ENCODE results near the gene KCNT1.

KCNT1 gene

DNA sequence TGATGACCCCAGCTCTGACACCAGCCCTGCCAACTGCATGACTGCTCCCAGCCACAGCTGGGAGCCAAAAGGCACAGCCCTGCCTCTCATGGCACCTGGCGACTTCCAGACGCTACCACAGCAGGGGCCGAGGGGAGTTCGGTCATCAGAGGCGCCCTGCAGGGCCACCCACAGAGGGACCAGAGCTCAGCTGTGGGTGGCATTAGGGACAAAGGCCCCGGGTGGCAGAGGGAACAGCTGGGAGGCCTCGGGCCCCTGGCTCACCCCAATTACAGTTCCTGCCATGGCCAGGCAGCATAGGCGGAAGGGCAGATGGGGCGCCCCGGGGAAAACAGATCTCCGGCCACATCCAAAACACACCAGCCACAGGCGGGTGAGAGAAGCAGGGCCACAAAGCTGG lies 6.3 kb upstream of the KCNT1 start:
- Histone ChIP-seq H3K4ac (ENCODE audit: low read length) (no peak overlapping the region), H3K27ac (replicated peaks; ENCODE audit: low read length) (no peak overlapping the region), H2BK120ac (ENCODE audit: low read depth, low read length) (no peak overlapping the region), H3K9me3 (replicated peaks in 1 of 2; ENCODE audit: control insufficient read depth in 2 of 2, insufficient read depth in 1 of 2, low read depth in 1 of 2, low read length in 2 of 2) (peaks cover 0 to 5% of the 10 kb centered on the region in 2 donors), H3K14ac (ENCODE audit: low read length) (peak overlapping the region; percentile 65), H2AFZ (ENCODE audit: low read length) (no peak overlapping the region), H3K4me2 (ENCODE audit: insufficient read depth, low read length, poor library complexity, severe bottlenecking) (no peak overlapping the region), H2BK12ac (ENCODE audit: low read length) (peak overlapping the region; percentile 52), H3K27me3 (ENCODE audit: control insufficient read depth in 3 of 3, insufficient read depth in 3 of 3, low read depth in 1 of 3, low read length in 3 of 3) (peaks cover 0 to 39% (median 3%) of the 10 kb centered on the region in 3 experiments), H3K9ac (ENCODE audit: low read depth, low read length, poor library complexity) (no peak overlapping the region), H3K36me3 (replicated peaks in 1 of 2; ENCODE audit: control insufficient read depth in 2 of 2, insufficient read depth in 2 of 2, low read length in 2 of 2) (peaks cover 0 to 3% of the 10 kb centered on the region in 2 donors), H4K8ac (ENCODE audit: low read depth, low read length) (no peak overlapping the region), H3K23ac (ENCODE audit: low read depth, low read length, poor library complexity) (no peak overlapping the region), H3K4me1 (ENCODE audit: control insufficient read depth in 2 of 2, insufficient read depth in 1 of 2, low read depth in 1 of 2, low read length in 2 of 2) (peaks cover 0 to 12% of the 10 kb centered on the region in 2 donors), H3K79me1 (ENCODE audit: low read depth, low read length) (peaks cover 2% of the 10 kb centered on the region), H3K18ac (ENCODE audit: low read length) (no peak overlapping the region), H2AK5ac (ENCODE audit: low read depth, low read length) (peak overlapping the region; percentile 95), H3K4me3 (ENCODE audit: low read length in 2 of 2) (no peak overlapping the region), H2BK15ac (ENCODE audit: low read length) (no peak overlapping the region), H2BK5ac (ENCODE audit: low read length) (no peak overlapping the region), H4K91ac (ENCODE audit: low read depth, low read length, poor library complexity) (peak overlapping the region; percentile 24)
- WGBS, 2 donors (ENCODE audit: extremely low coverage in 2 of 2, insufficient read length in 2 of 2, insufficient replicate concordance in 1 of 2) = no CpG with 5 or more reads among the region's 12 CpGs
- no peak for DNase-seq (ENCODE audit: low spot score)

- H3K4me3 ChIP-seq (ENCODE audit: low read length in 2 of 2) = no peak overlapping the region
- no peak overlapping the region for H3K18ac ChIP-seq (ENCODE audit: low read length)
- H2BK12ac ChIP-seq (ENCODE audit: low read length) = no peak overlapping the region
- no peak overlapping the region for H2AFZ ChIP-seq (ENCODE audit: low read length)
- no peak overlapping the region for H3K4me2 ChIP-seq (ENCODE audit: insufficient read depth, low read length, poor library complexity, severe bottlenecking)
- H2BK120ac ChIP-seq (ENCODE audit: low read depth, low read length) = no peak overlapping the region
- no peak overlapping the region for H4K91ac ChIP-seq (ENCODE audit: low read depth, low read length, poor library complexity)
- no CpG with 5 or more reads among the region's 16 CpGs for WGBS, 2 donors (ENCODE audit: extremely low coverage in 2 of 2, insufficient read length in 2 of 2, insufficient replicate concordance in 1 of 2)
- H3K9ac ChIP-seq (ENCODE audit: low read depth, low read length, poor library complexity) = no peak overlapping the region
- peak overlapping the region; percentile 95 for H2AK5ac ChIP-seq (ENCODE audit: low read depth, low read length)
- H4K8ac ChIP-seq (ENCODE audit: low read depth, low read length) = peak overlapping the region; percentile 82
- H2BK5ac ChIP-seq (ENCODE audit: low read length) = no peak overlapping the region
- peaks cover 0 to 40% (median 0%) of the 10 kb centered on the region in 3 experiments for H3K27me3 ChIP-seq (ENCODE audit: control insufficient read depth in 3 of 3, insufficient read depth in 3 of 3, low read depth in 1 of 3, low read length in 3 of 3)
- no peak overlapping the region for H3K4ac ChIP-seq (ENCODE audit: low read length)
- H3K9me3 ChIP-seq (replicated peaks in 1 of 2; ENCODE audit: control insufficient read depth in 2 of 2, insufficient read depth in 1 of 2, low read depth in 1 of 2, low read length in 2 of 2) = peaks cover 0 to 1% of the 10 kb centered on the region in 2 donors
- peaks cover 0 to 9% of the 10 kb centered on the region in 2 donors for H3K4me1 ChIP-seq (ENCODE audit: control insufficient read depth in 2 of 2, insufficient read depth in 1 of 2, low read depth in 1 of 2, low read length in 2 of 2)
- no peaks in the 10 kb centered on the region for H3K36me3 ChIP-seq (replicated peaks in 1 of 2; ENCODE audit: control insufficient read depth in 2 of 2, insufficient read depth in 2 of 2, low read length in 2 of 2)
- H2BK15ac ChIP-seq (ENCODE audit: low read length) = no peak overlapping the region
- H3K79me1 ChIP-seq (ENCODE audit: low read depth, low read length) = peaks cover 2% of the 10 kb centered on the region
- no peak overlapping the region for H3K27ac ChIP-seq (replicated peaks; ENCODE audit: low read length)
- H3K14ac ChIP-seq (ENCODE audit: low read length) = no peak overlapping the region
- peak overlapping the region; percentile 73 for H3K23ac ChIP-seq (ENCODE audit: low read depth, low read length, poor library complexity)
- DNase-seq (ENCODE audit: low spot score) = no peak
Measured at GRCh38 chr9:135696446-135696845, 5.5 kb upstream of the KCNT1 start.

DNA sequence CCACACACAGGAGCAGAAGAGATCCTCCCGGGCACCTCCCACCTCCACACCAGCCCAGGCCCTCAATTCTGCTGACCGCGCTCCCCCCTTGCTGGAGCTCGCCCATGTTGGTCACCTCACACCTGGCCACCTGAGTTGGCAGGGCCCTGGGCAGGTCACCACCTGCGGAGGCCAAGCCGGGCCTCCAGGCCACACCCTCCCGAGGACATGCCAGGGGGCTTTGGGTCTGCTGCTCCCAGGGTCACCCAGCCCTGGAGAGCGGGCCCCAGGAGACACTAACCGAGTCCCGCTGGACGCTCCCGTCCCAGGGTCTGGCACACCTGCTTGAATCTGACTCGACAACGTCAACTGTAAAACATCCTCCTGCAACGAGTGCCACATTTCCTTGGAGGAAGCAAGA lies 4.8 kb upstream of the KCNT1 start:
- H3K27me3 ChIP-seq (ENCODE audit: control insufficient read depth in 3 of 3, insufficient read depth in 3 of 3, low read depth in 1 of 3, low read length in 3 of 3) = peaks cover 0 to 40% (median 2%) of the 10 kb centered on the region in 3 experiments
- H3K9me3 ChIP-seq (replicated peaks in 1 of 2; ENCODE audit: control insufficient read depth in 2 of 2, insufficient read depth in 1 of 2, low read depth in 1 of 2, low read length in 2 of 2) = no peaks in the 10 kb centered on the region
- no peak overlapping the region for H2BK5ac ChIP-seq (ENCODE audit: low read length)
- peaks cover 0 to 8% of the 10 kb centered on the region in 2 donors for H3K4me1 ChIP-seq (ENCODE audit: control insufficient read depth in 2 of 2, insufficient read depth in 1 of 2, low read depth in 1 of 2, low read length in 2 of 2)
- WGBS, 2 donors (ENCODE audit: extremely low coverage in 2 of 2, insufficient read length in 2 of 2, insufficient replicate concordance in 1 of 2) = no CpG with 5 or more reads among the region's 15 CpGs
- no peak overlapping the region for H3K4ac ChIP-seq (ENCODE audit: low read length)
- no peak overlapping the region for H3K4me3 ChIP-seq (ENCODE audit: low read length in 2 of 2)
- H2BK120ac ChIP-seq (ENCODE audit: low read depth, low read length) = no peak overlapping the region
- no peak overlapping the region for H2AK5ac ChIP-seq (ENCODE audit: low read depth, low read length)
- H3K27ac ChIP-seq (replicated peaks; ENCODE audit: low read length) = no peak overlapping the region
- H3K14ac ChIP-seq (ENCODE audit: low read length) = no peak overlapping the region
- H2BK12ac ChIP-seq (ENCODE audit: low read length) = no peak overlapping the region
- no peak overlapping the region for H4K91ac ChIP-seq (ENCODE audit: low read depth, low read length, poor library complexity)
- no peak overlapping the region for H3K23ac ChIP-seq (ENCODE audit: low read depth, low read length, poor library complexity)
- no peaks in the 10 kb centered on the region for H3K36me3 ChIP-seq (replicated peaks in 1 of 2; ENCODE audit: control insufficient read depth in 2 of 2, insufficient read depth in 2 of 2, low read length in 2 of 2)
- H2BK15ac ChIP-seq (ENCODE audit: low read length) = no peak overlapping the region
- no peak overlapping the region for H3K18ac ChIP-seq (ENCODE audit: low read length)
- DNase-seq (ENCODE audit: low spot score) = no peak
- no peak overlapping the region for H2AFZ ChIP-seq (ENCODE audit: low read length)
- H4K8ac ChIP-seq (ENCODE audit: low read depth, low read length) = no peak overlapping the region
- H3K9ac ChIP-seq (ENCODE audit: low read depth, low read length, poor library complexity) = no peak overlapping the region
- H3K4me2 ChIP-seq (ENCODE audit: insufficient read depth, low read length, poor library complexity, severe bottlenecking) = no peak overlapping the region
- peaks cover 1% of the 10 kb centered on the region for H3K79me1 ChIP-seq (ENCODE audit: low read depth, low read length)

- Histone ChIP-seq H4K8ac (ENCODE audit: low read depth, low read length) (no peak overlapping the region), H3K27ac (replicated peaks; ENCODE audit: low read length) (no peak overlapping the region), H3K4ac (ENCODE audit: low read length) (no peak overlapping the region), H3K27me3 (ENCODE audit: control insufficient read depth in 3 of 3, insufficient read depth in 3 of 3, low read depth in 1 of 3, low read length in 3 of 3) (peaks cover 0 to 43% (median 11%) of the 10 kb centered on the region in 3 experiments), H3K36me3 (replicated peaks in 1 of 2; ENCODE audit: control insufficient read depth in 2 of 2, insufficient read depth in 2 of 2, low read length in 2 of 2) (no peaks in the 10 kb centered on the region), H3K9ac (ENCODE audit: low read depth, low read length, poor library complexity) (peak overlapping the region; percentile 70), H3K79me1 (ENCODE audit: low read depth, low read length) (no peaks in the 10 kb centered on the region), H2BK5ac (ENCODE audit: low read length) (no peak overlapping the region), H2AFZ (ENCODE audit: low read length) (no peak overlapping the region), H3K14ac (ENCODE audit: low read length) (no peak overlapping the region), H3K4me3 (ENCODE audit: low read length in 2 of 2) (no peak overlapping the region), H2AK5ac (ENCODE audit: low read depth, low read length) (peak overlapping the region; percentile 97), H3K23ac (ENCODE audit: low read depth, low read length, poor library complexity) (peak overlapping the region; percentile 94), H2BK12ac (ENCODE audit: low read length) (no peak overlapping the region), H3K4me1 (ENCODE audit: control insufficient read depth in 2 of 2, insufficient read depth in 1 of 2, low read depth in 1 of 2, low read length in 2 of 2) (no peaks in the 10 kb centered on the region), H3K18ac (ENCODE audit: low read length) (no peak overlapping the region), H3K4me2 (ENCODE audit: insufficient read depth, low read length, poor library complexity, severe bottlenecking) (no peak overlapping the region), H3K9me3 (replicated peaks in 1 of 2; ENCODE audit: control insufficient read depth in 2 of 2, insufficient read depth in 1 of 2, low read depth in 1 of 2, low read length in 2 of 2) (no peaks in the 10 kb centered on the region), H2BK15ac (ENCODE audit: low read length) (peak overlapping the region; percentile 85), H4K91ac (ENCODE audit: low read depth, low read length, poor library complexity) (no peak overlapping the region), H2BK120ac (ENCODE audit: low read depth, low read length) (no peak overlapping the region)
- DNase-seq (ENCODE audit: low spot score) = no peak
- WGBS, 2 donors (ENCODE audit: extremely low coverage in 2 of 2, insufficient read length in 2 of 2, insufficient replicate concordance in 1 of 2) = no CpG with 5 or more reads among the region's 21 CpGs
Measured at GRCh38 chr9:135698236-135698635, 3.7 kb upstream of the KCNT1 start.
